OCI-LY7 (cell line): ENCODE data around the gene NPM1.

ENCODE experiments used
- EZH2phosphoT487 ChIP-seq: fragments of 200-600 bp; sonication (generic); IDR thresholded peaks from 2 replicates; pipeline ENCODE4 v1.6.1; 2018; ENCODE audit warnings: low read depth, borderline replicate concordance, mild to moderate bottlenecking, mixed run types, antibody characterized with exemption, low read length, moderate library complexity, mixed read lengths
- TF ChIP-seq, protein P1 (sequence below): fragments of 200-600 bp; sonication (generic); conservative IDR thresholded peaks from 2 replicates; pipeline ENCODE4 v1.5.1; 2014; ENCODE audit warnings: mild to moderate bottlenecking, antibody characterized with exemption, low read length, moderate library complexity, mixed read lengths

GRCh38 chr5:171340042-171340441 lies 47.6 kb upstream of the NPM1 start:
- TF ChIP-seq, protein P1, sequence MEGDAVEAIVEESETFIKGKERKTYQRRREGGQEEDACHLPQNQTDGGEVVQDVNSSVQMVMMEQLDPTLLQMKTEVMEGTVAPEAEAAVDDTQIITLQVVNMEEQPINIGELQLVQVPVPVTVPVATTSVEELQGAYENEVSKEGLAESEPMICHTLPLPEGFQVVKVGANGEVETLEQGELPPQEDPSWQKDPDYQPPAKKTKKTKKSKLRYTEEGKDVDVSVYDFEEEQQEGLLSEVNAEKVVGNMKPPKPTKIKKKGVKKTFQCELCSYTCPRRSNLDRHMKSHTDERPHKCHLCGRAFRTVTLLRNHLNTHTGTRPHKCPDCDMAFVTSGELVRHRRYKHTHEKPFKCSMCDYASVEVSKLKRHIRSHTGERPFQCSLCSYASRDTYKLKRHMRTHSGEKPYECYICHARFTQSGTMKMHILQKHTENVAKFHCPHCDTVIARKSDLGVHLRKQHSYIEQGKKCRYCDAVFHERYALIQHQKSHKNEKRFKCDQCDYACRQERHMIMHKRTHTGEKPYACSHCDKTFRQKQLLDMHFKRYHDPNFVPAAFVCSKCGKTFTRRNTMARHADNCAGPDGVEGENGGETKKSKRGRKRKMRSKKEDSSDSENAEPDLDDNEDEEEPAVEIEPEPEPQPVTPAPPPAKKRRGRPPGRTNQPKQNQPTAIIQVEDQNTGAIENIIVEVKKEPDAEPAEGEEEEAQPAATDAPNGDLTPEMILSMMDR: no peak
- TF ChIP-seq EZH2phosphoT487: no peak
